Prostate gland (tissue), 2 donors: Measurements from ENCODE around the gene UQCR11. TPM values are rescaled to one million over a fixed set of nuclear protein-coding genes. Genes with fewer than 3 reads are reported as not detected.

ENCODE experiments used
- DNase-seq: peaks from one replicate; pipeline ENCODE4 v3.0.0-alpha.2; 2019; ENCODE audit warnings: low spot score
- H3K27ac ChIP-seq, 2 donors: fragments of 200-600 bp; sonication (generic); 2 replicates each; pipeline ENCODE4 v1.5.1; 2017 to 2019
- H3K27me3 ChIP-seq: fragments of 200-600 bp; sonication (generic); replicated peaks from 2 replicates; pipeline ENCODE4 v1.5.1; 2019; ENCODE audit not compliant: insufficient read depth
- H3K36me3 ChIP-seq, 2 donors: fragments of 200-600 bp; sonication (generic); 1 replicate in 1 of 2; 2 replicates in 1 of 2; pipeline versions ENCODE4 v1.5.1 to v1.8.1; 2017 to 2019
- H3K4me1 ChIP-seq: fragments of 200-600 bp; sonication (generic); replicated peaks from 2 replicates; pipeline ENCODE4 v1.5.1; 2019
- H3K4me3 ChIP-seq, 2 donors: fragments of 200-600 bp; sonication (generic); 2 replicates each; pipeline ENCODE4 v1.5.1; 2017 to 2019
- H3K9me3 ChIP-seq: fragments of 200-600 bp; sonication (generic); 2 replicates; pipeline ENCODE4 v1.5.1; 2017
- POLR2A ChIP-seq: fragments of 450-650 bp; IDR thresholded peaks from one replicate; pipeline ENCODE4 v1.6.1; 2016; ENCODE audit warnings: antibody characterized with exemption, mild to moderate bottlenecking
- POLR2AphosphoS5 ChIP-seq: sonication (generic); formaldehyde crosslinking; IDR thresholded peaks from one replicate; pipeline ENCODE4 v1.6.1; 2017; ENCODE audit warnings: antibody characterized with exemption
- WGBS: methylation state at CpG from one replicate; pipeline ENCODE4 v1.1.5; 2018; 5-methylcytosine and 5-hydroxymethylcytosine counted together
- intact Hi-C: fragments of 100-400 bp; cut with DNase I; formaldehyde crosslinking; loops from one replicate; pipeline ENCODE4 v1.14.2; 2022
- total RNA-seq, 2 donors: library from RNA; depleted of rRNA; stranded (reverse); fragments of >200 nt; gene quantifications; one replicate each; pipeline ENCODE4 v1.1.0, GENCODE V29; 2016
- TF ChIP-seq, protein P1 (sequence below), 4 experiments: fragments of 200-600 bp in 2 of 4; fragments of 450-650 bp in 2 of 4; sonication (generic) in 2 of 4; IDR thresholded peaks; 1 replicate in 3 of 4; 2 replicates in 1 of 4; pipeline ENCODE4 v1.5.1; 2016 to 2019; ENCODE audit warnings: antibody characterized with exemption in 4 of 4, mild to moderate bottlenecking in 2 of 4, moderate library complexity in 2 of 4

Gene UQCR11
- total RNA-seq, 2 donors from 2014 or later: 87.1 to 108 TPM

DNA sequence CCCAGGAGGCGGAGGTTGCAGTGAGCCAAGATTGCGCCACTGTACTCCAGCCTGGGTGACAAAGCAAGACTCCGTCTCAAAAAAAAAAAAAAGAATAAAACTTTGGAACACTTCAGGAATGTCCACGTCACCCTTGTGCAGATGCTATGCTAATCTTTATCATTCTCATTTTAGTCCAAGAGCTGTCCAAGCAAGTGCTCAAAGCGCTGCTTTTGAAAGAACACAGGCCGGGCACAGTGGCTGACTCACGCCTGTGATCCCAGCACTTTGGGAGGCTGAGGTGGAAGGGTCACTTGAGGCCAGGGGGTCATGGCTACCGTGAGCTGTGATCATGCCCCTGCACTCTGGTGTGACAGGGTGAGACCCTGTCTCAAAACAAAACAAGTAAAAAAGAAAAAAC, 11.1 kb upstream of the UQCR11 start:
- no peaks in the 10 kb centered on the region for H3K27me3 ChIP-seq
- WGBS: 79% methylated on average over 8 of the region's 8 CpGs
- no peak overlapping the region for H3K27ac ChIP-seq
- no peaks in the 10 kb centered on the region for H3K9me3 ChIP-seq
- H3K4me3 ChIP-seq: no peak overlapping the region
- DNase-seq: no peak
- H3K36me3 ChIP-seq: peaks cover 4 to 17% of the 10 kb centered on the region in 2 donors
- H3K4me1 ChIP-seq: no peaks in the 10 kb centered on the region
- intact Hi-C loops: no loop called here
- TF ChIP-seq, protein P1, sequence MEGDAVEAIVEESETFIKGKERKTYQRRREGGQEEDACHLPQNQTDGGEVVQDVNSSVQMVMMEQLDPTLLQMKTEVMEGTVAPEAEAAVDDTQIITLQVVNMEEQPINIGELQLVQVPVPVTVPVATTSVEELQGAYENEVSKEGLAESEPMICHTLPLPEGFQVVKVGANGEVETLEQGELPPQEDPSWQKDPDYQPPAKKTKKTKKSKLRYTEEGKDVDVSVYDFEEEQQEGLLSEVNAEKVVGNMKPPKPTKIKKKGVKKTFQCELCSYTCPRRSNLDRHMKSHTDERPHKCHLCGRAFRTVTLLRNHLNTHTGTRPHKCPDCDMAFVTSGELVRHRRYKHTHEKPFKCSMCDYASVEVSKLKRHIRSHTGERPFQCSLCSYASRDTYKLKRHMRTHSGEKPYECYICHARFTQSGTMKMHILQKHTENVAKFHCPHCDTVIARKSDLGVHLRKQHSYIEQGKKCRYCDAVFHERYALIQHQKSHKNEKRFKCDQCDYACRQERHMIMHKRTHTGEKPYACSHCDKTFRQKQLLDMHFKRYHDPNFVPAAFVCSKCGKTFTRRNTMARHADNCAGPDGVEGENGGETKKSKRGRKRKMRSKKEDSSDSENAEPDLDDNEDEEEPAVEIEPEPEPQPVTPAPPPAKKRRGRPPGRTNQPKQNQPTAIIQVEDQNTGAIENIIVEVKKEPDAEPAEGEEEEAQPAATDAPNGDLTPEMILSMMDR (IDR thresholded peaks at IDR 0.05): no peak
- TF ChIP-seq POLR2A (no peak), POLR2AphosphoS5 (no peak)

DNA sequence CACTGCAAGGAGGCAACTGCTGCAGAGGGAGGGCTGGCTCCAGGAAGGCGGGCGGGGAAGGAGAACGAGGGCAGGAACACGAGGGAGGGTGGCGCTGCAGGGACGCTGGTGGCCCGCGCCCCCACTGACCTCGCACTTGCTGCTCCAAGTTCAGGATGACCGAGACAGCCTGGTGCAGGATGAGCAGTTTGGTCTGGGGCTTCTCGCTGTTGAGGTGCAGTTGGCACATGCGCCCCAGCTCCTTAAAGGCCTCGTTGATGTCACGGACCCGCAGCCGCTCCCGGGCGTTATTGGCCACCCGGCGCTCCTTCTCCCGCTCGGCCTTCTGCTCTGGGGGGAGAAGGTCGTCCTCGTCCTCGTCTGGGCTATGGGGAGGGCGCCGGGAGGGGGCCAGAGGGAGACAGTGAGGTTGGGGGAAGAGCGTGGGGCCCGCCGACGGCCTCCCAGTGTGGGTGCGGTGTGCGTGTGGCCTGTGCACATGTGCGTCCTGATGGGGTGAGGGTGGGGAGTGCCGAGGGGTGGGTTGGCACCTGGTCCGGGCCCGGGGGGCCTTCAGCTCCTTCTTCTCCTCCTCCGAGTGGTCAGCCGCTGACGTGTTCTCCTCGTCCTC, 10.0 kb upstream of the UQCR11 start:
- H3K36me3 ChIP-seq: peaks cover 4 to 17% of the 10 kb centered on the region in 2 donors
- H3K4me3 ChIP-seq: no peak overlapping the region
- no peak overlapping the region for H3K27ac ChIP-seq
- 92% methylated on average over 41 of the region's 41 CpGs for WGBS
- no peak for DNase-seq
- no peaks in the 10 kb centered on the region for H3K4me1 ChIP-seq
- H3K9me3 ChIP-seq: no peaks in the 10 kb centered on the region
- intact Hi-C loops: no loop called here
- TF ChIP-seq, protein P1 (IDR thresholded peaks at IDR 0.05): no peak
- no peak for TF ChIP-seq POLR2AphosphoS5
- TF ChIP-seq POLR2A: no peak
- H3K27me3 ChIP-seq: no peaks in the 10 kb centered on the region

DNA sequence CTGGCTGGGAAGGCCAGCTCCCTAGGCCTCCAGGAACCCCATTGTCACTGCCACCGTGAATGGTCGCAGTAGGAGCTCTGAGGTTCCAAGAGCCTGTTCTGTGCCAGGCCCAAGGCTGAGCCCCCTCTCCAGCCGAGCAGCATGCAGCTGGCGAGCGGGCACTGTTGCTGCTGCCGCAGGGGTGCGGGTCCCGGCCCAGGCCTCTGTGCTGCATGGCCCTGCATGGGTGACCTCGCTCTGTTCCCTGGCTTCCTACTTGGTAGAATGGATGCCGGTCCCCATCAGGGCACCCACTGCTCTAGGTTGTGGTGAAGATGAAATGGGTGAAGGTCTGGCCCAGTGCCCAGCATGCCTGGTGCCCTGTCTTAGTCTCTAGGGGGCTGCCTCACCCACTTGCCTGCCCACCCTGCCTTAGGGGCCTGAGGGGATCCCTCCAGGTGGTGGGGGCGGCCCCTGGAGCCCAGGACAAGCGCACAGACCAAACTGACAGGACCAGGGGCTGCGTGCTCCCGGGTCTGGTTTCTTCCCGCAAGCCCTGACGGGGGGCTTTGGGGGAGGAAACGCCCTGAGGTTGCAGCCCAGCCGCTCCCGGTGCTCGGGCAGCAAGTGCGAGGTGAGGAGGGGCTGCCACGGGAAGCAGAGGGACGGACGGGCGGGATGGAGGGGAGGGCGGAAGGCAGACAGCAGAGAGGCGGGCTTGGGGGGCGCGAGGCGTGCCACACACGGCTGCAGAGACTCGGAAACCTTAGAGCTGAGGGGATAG, 8.7 kb upstream of the UQCR11 start:
- no peak for DNase-seq
- H3K27me3 ChIP-seq: no peaks in the 10 kb centered on the region
- H3K4me1 ChIP-seq: no peaks in the 10 kb centered on the region
- no peak for TF ChIP-seq POLR2AphosphoS5
- TF ChIP-seq, protein P1 (IDR thresholded peaks at IDR 0.05): no peak
- TF ChIP-seq POLR2A: no peak
- intact Hi-C loops: no loop called here
- no peak overlapping the region for H3K4me3 ChIP-seq
- no peaks in the 10 kb centered on the region for H3K9me3 ChIP-seq
- WGBS: 89% methylated on average over 32 of the region's 32 CpGs
- no peak overlapping the region for H3K27ac ChIP-seq
- H3K36me3 ChIP-seq: peaks cover 4 to 8% of the 10 kb centered on the region in 2 donors

DNA sequence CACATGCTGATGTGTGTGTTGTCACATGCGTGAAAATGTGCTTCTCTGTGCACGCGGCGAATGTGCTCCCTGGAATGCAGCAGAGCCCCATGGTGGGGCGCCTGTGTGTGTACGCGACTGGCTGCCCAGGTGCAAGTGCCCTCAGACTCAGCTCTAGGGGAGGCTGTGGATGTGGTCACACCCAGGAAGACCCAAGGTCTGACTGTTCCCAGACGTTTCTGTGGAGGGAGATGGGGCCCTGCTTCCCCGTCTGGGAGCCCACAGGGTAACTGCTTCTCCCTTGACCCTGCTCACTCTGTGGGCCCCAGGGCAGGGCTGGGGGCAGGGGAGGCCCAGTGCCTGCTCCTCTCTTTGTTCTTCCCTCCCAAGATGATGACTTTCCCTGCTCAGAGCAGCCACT, 7.9 kb upstream of the UQCR11 start:
- H3K36me3 ChIP-seq: peaks cover 4 to 6% of the 10 kb centered on the region in 2 donors
- intact Hi-C loops: no loop called here

More for the DNA sequence above, 7.9 kb upstream of the UQCR11 start:
- no peaks in the 10 kb centered on the region for H3K27me3 ChIP-seq
- WGBS: 79% methylated on average over 9 of the region's 9 CpGs
- no peak overlapping the region for H3K27ac ChIP-seq
- no peak for DNase-seq
- H3K4me1 ChIP-seq: no peaks in the 10 kb centered on the region
- TF ChIP-seq, protein P1 (IDR thresholded peaks at IDR 0.05): no peak
- TF ChIP-seq POLR2AphosphoS5 (no peak), POLR2A (no peak)
- no peaks in the 10 kb centered on the region for H3K9me3 ChIP-seq
- no peak overlapping the region for H3K4me3 ChIP-seq
